Measurements from ENCODE around the gene TBC1D1.
"Not testable (repeated sequence)": the region's sequence is repeated elsewhere in the genome, so short reads cannot be mapped to it uniquely, and the experiment has no call there.

TBC1D1 gene

DNA sequence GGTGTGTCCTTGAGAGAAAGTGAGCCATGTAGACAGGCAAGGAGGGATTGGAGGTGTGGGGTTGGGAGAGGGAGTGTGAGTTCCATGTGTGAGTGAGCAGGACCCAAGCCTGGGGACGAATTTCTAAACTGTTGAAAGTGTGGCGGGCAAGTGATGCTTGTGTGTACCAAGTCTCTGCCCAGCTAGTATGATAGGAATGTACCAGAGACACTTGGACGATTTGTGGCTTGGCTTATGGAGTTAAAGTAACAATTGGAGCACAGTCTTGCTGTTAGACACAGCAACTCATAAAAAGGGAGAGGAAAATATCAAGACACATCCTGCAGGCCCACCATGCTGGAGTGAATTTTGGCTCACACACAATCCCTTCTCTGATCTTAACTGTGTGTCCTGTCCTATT is 77.9 kb downstream of the TBC1D1 start:
- no peak for DNase-seq

DNA sequence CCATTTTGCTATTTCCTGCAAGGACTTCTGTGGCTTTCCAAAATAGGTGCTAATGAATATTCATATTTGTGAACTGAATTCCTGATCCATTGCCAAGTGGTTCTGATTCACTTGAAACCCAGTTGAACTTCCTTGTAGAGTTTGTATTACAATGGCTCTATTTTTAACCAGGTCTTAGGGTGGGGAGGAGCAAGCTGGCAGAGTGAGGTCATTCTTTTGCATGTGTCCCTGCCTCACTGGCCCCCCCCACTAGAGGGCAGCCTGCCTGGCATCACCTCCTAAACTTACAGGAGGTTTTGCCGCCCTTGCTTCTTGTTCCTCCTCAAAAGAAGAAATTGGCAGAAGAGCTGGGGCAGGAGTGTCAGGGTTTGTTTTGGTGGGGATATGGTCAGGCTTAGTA is 79.8 kb downstream of the TBC1D1 start:
- no peak for DNase-seq

DNA sequence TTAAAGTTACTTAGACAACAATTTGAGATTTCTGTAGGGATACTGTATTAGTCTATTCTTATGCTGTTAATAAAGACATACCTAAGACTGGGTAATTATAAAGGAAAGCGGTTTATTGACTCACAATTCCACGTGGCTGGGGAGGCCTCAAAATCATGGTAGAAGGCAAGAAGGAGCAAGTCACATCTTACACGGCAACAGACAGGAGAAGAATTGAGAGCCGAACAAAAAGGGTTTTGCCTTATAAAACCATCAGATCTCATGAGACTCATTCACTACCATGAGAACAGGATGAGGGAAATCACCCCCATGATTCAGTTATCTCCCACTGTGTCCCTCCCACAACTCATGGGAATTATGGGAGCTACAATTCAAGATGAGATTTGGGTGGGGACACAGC is 80.3 kb downstream of the TBC1D1 start:
- no peak for DNase-seq

DNA sequence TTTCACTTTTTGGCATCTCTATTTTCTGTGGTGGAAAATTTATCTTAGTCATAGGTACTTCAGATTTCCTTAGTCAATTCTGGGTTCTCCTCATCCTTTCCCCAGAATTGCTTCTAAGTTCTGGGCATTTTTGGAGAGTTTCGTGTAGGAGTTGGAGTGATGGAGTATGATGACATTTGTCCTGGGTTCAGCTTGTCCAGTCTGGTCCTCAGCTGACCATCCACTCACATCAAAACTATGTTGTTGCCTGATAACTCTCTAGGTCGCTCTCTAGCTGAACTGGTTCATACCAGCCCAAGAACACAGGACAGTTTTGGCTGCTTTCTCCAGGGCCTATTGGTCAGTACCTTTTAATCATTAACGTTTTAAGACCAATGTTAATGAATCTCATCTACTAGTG is 82.6 kb downstream of the TBC1D1 start:
- DNase-seq, result no peak

DNA sequence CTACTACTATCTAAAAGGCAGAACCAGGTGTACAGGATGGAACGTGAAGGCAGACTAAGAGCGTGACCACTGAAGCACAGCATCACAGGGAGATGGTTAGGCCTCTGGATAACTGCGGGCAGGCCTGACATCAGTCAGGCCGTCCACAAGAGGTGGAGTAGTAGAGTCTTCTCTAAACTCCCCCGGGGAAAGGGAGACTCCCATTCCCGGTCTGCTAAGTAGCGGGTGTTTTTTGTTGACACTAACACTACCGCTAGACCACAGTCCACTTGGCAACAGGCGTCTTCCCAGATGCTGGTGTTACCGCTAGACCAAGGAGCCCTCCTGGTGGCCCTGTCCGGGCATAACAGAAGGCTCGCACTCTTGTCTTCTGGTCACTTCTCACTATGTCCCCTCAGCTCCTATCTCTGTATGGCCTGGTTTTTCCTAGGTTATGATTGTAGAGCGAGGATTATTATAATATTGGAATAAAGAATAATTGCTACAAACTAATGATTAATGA is 84.5 kb downstream of the TBC1D1 start:
- DNase-seq, result not testable (repeated sequence)

DNA sequence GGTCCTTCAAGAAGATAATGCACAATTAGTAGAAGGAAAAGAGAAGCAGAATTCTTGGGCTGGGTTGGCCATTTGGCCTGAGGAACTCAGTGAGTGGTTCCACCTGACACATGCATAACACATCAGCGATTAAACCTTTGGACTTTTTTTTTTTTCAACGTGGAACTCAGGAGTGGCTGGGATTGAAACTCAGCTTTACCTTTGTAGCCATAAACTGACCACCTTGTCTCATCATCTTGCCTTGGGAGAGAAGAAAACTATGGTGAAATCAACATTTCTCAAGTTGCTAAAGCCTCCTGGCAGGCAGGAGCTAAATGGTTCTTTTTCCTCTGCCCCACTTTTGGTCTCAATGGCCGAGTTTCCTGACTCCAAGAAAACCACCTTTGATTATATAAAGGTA is 85.6 kb downstream of the TBC1D1 start:
- DNase-seq, result no peak

DNA sequence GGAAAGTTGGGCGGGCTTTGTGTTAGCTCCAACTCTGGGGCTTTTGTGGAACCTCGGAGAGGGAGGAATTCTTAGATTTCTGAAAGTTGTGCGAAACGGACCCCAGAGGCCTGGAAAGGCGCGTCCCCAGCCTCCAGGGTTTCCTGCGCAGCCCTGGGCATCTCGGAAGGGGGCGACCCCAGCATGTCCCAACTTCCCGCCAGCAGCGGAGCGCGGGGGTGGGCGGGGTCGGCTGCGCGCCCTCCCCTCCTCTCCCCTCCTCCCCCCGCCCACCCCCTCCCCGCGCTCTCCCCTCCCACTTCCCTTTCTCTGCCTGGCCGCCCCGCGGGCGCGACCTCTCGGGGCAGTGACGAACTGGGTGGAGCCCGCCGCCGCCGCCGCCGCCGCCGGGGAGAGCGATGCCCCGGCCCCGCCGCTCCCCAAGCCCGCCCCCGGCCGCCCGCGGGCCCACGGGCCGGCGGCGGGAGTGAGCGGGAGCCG is 86.1 kb downstream of the TBC1D1 start:
- peak; percentile 5 for DNase-seq

DNA sequence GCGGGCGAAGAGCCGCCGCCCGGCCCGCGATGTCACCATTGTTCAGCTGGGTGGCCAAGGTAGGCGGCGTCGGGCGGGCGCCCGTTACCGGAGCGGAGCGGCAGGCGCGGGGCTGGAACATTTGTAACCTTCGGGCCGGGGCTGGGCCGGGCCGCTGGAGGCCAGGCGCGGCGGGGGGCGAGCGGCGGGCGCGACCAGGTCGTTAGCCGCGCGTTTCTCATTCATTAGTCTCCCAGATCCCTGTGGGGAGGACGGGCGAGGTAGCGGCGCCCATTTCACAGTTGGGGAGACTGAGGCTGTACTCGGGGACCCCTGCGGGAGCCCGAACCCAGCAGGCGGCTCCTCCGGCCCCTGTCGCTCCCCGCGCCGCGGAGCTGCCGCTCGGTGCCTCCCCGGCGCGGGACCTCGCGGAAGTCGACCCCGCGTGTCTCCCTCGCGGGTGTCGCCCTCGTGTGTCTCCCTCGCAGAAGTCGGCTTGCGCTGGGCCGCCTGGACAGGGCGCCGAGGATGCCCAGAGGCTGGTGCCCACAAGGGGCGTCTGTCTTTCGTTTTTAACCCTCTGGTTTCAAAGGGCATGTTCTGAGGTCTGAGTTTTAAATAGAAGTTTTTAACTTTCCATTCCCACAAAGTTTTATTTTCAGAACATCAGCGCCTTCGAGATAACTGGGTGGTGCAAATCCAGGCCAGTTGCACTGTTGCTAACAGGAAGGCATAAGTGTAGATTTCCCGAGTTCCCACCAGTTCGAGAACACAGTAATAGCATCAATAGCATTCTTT is 86.8 kb downstream of the TBC1D1 start:
- no peak for DNase-seq

DNA sequence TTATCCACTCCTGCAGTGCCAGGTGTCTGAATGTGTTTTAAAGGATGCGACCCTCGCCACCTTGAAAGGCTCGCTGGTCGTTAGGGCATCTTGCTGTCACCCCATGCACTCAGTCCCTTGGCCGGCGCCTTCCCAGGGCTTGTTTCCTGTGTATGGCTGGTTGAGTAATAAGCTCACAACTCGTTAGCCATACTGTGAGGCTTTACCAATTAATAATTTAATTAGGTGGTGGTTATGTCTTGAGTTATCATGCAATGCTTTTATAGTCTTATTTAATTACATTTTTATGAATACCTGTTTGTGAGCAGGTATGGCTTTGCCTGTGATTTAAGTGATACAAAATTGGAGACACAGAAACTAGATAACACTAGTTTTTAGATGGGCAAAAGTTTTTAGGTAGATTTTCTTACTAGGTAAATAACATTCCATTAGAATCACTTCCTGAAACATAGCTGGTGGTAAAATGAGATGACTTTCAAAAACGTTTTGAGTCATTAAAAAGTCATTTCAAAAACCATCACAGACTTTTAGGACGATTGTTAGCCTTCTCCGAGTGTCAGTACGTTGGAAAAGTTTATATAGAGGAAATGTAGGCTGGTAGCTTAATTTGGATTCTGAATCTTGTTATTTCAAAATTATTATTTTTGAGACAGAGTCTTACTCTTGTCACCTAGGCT is 87.5 kb downstream of the TBC1D1 start:
- DNase-seq, result no peak

DNA sequence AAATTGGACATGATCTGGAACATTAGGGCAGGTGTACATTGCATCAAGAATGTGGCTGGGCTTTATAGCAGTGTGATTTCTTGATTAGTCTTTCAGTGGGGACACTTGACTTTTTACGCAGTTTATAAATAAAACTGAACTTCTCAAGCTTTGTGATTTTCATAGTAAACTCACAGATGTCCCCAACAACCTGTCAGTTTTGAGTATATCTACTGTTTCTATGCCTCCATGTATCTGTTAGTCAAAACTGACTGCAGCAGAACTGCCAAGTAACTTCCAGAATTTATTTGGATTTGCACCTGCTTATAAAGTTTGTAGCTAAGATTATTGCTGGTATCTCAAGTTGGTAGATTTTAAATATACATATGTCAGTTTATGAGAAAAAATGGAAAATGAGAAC is 89.4 kb downstream of the TBC1D1 start:
- DNase-seq, result no peak

DNA sequence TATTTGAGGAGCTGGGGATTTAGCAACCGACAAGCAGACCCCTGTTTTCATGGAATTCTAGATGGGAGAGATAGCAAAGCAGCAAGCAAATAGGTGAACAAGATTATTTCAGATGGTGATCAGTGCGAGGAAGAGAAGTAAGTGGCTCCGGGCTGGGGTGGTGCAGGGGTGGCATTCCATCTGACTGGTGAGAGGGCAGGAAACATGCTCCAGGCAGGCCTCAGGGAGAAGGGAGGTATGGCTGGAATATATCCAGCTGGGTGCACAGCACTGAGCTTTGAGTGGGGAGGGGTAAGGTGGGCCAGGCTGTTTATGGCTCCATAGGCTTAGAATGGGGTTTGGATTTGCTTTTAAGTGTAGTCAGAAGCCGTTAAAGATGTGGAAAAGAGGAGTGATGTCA is 90.5 kb downstream of the TBC1D1 start:
- DNase-seq, result no peak

DNA sequence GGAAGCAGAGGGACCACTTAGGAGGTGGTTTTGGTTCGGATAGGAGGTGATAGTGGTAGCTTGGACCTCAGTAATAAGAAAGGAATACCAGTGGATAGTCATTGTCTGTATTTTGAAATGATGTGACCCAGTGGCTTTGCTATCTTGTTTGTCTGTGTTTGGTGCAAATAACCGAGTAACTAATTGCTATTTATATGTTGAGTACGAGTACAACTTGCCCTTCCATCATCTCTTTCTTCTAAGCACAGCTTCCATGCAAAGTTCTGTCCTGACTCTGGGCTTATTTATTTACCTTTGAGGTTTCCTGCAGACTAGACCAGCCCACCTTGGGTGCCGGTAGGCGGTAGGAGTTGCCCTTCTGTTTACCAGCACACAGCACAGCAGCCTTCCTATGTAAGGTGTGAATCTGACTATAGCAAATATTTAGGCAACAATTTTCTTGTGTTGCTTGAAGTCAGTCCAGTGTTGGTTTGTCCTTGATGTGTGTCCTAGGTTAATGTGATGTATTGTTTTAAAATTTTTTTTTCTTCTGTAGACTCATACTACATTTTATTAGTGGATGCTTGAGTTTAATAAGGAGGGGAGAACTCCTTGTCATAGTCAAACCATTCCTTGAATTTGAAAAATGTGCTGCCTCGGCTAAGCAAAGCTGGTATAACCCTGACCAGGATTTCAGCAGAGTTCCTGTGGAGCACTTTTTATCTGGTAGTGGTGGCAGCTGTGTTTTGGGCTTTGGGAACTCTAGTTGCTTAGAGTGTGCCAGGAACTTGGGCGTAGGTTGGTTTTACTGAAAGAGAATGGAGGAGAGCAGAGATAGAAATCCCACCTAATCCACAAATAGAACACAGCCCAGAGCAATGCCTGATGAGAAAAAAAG is 91.2 kb downstream of the TBC1D1 start:
- DNase-seq, result no peak

DNA sequence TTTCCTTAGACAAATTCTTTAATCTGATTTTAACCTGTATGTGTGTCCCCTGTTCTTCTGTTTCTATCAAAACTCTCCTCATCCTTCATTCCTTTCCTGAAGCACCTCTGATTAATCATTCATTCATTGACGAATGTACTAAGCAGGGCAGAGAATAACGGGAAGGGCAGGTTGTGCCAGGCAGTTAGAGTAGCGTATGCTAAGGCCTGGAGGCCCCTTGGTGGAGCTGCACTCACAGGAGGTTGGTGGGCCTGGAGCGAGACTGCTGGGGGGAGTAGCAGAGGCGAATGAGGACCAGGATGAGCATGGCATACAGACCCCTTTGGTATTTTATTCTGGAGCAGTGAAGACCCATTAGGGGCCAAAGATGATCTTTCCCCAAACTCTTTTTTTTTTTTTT is 91.9 kb downstream of the TBC1D1 start:
- DNase-seq, result no peak

DNA sequence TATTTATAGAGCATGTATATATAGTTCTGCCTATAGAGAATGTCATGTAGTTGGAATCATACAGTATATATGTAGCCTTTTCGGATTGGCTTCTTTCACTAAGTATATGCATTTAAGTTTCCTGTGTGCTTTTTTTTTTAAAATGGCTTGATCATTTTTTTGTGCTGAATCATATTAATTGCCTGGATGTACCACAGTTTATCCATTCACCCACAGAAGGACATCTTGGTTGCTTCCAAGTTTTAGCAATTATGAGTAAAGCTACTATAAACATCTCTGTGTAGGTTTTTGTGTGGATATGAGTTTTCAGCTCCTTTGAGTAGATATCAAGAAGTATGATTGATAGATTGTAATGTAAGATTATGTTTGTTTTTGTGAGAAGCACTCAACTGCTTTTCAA is 93.1 kb downstream of the TBC1D1 start:
- DNase-seq, result no peak

DNA sequence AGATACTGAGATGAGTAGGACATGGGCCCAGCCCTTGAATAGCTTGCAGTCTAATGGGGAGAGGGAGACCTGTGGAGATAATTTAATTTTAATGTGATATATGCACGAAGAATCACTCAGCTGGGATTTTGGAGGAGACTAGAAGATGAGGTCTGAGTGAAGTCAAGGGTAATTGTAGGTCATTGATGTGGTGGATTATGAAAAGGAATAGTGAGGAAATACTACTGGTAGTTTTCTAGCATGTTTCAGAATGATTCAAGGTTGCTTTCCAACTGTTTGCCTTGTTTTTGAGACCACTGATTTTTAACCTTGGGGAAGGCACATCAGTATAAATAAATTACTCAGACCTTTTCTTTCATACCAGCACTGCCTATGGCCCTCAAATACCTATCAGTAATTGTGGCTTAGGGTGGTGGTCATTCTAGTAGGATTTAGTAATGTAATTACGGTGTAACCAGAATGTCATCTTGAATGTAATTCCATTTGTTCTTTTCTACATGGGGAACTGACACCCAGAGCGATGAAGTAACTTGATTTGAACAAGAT is 94.9 kb downstream of the TBC1D1 start:
- DNase-seq, result no peak

DNA sequence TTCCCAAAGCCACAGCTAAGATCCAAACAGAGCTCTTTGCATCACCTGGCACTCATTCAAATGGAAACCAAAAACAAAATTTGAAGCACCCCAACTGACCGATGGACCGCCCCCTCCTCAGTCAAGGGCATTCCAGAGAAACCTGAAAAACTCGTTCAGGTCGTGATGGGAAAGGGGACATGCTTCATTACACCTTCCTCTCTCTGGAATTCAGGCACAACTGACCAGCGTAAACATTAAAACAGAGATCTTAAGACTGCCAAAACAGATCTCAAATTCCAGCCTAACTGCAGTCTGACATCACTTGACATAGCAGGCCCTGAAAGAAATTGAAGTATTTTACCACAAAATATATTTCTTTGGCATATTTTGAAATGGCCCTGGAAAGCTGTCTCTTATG is 97.8 kb downstream of the TBC1D1 start:
- DNase-seq, result no peak

DNA sequence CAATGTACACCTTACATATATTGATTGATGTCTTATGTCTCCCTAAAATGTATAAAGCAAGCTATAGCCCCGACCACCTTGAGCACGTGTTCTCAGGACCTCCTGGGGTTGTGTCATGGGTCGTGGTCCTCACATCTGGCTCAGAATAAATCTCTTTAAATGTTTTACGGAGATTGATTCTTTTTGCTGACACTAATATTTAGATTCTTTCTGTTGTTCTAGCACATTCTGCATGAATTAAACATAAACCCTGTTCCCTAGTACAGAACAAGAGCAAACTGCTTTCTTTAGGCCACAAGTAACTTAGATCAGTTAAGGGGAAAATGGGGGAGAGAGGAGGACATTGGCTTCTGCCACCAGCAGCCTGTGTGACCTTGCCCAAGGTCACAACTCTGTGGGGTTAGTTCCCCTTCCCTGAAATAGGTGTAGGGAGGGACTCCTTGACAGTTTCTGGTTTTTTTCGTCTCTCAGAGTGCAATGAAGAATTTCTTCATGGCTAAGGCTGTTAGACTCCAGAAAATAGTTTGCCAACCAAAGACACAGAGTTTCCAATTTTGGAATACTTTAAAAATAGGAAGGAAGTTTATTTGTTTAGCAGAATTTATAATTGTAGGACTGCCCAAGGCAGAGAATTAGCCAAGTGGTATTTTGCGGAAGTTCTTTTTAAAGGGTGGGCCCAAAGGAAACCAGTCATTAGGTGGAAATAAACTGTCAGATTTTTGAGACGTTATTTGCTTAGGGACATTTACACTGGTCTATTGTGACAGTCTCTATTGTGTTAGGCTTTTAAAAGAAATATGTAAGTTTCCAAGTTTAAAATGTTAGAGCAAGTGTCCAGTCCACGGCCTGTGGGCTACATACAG is 98.7 kb downstream of the TBC1D1 start:
- DNase-seq, result no peak

DNA sequence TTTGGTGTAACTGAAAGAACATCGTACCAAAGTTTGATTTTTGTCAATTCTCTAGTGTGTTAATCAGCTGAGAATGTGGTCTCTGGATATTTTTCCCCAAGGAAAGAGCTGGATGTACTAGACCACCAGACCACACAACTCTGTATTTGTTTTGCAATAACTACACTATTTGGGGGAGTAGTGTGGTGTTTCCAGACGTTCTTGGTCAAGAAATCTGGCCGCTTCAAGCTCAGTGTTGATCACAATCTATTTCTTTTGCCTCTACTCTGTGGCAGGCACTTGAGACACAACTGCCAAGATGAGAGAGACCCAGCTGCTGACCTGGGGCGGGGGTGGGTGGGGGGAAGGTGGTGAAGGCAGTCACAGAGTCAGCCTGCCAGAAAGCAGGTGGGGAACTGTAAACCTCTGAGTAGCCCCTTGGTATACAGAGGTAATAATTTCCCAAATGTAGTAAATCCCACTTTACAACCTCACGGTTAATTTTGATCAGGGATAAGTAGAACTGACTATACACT is 99.9 kb downstream of the TBC1D1 start:
- no peak for DNase-seq

DNA sequence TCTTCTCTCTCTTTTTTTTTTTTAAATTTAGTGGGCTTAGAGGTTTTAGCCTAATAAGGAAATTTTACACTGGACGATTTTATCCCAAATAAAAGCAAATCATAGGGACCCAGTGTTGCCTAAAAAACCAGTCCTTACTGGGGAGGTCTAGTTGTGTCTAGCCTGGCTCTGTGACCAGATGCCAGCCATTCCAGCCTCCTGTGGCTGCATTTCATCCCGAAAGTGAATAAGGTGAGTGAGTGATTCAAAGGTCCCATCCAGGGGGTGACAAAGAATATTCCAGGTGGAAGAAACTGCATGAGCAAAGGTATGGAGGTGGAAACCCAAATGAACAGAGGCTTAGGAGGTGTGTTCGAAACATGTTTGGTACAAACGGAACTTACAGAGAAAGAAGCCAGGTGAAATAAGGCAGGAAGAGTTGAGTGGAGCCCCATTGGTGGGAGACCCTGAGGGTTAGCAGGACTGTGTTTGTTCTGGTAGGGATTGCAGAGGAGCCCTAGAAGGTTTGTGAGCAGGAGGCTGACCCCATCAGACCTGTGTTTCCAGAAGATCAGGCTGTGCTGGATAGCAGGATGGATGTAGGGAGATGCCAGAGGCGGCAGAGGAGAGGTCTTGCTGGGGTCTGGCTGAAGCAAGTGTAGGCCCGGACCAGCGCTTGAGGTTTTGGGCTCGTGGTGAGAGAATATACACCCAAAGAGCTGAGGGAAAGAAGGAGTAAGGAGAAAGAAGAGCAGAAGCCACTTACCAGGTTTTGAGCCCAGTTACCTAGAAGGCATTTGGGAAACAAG is 100.9 kb downstream of the TBC1D1 start:
- DNase-seq, result no peak

DNA sequence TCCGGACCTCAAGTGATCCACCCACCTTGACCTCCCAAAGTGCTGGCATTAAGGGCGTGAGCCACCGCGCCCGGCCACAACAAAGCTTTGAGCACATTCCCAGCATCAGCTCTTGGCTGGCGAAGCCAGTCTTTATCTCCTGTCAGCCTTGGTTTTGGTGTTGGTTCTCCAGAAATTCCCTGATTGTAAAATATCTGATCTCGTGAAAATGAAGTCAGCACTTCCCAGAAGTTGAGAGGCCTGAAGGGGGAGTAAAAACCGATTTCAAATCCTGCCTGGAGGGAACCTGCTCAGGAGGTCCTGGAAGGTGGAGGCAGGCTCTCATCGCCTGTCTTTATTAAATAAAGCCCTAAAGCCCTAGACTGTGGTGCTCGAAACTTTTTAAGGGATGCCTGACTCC is 102.9 kb downstream of the TBC1D1 start:
- DNase-seq, result no peak

DNA sequence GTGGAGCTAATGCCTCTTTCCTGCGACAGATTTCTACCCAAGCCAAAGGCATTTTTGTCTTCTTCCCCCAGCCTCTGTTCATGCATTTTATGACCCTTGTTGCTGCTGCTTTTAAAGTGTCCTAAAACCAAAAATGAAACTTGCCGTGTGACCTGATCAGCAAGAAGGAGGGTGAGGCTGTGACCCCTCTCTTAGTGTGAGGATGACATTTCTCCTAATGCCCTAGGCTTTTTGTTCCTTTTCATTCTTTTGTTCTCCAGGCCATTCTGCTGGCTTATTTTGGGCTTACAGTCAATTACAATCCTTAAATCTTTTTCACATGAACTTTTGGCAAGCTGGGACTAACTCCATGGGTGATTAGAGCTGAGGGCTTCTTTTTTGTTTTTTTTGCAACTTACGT is 103.7 kb downstream of the TBC1D1 start:
- DNase-seq, result no peak
